GM06990 (cell line): ENCODE results near the gene STAT1.

Experiments used
- DNase-seq: peaks from one replicate; pipeline ENCODE4 v3.0.0-alpha.2; 2011; ENCODE audit not compliant: insufficient read length; ENCODE audit errors: extremely low read depth
- H3K27me3 ChIP-seq: replicated peaks from 2 replicates; pipeline ENCODE4 v1.6.0; 2011; ENCODE audit warnings: low read length; ENCODE audit not compliant: control insufficient read depth, insufficient read depth
- H3K36me3 ChIP-seq: 2 replicates; pipeline ENCODE4 v1.5.1; 2011; ENCODE audit warnings: low read length; ENCODE audit not compliant: control insufficient read depth, insufficient read depth
- H3K4me3 ChIP-seq: replicated peaks from 2 replicates; pipeline ENCODE4 v1.5.1; 2011; ENCODE audit warnings: low read depth, mild to moderate bottlenecking, control low read depth, low read length
- TF ChIP-seq, protein P1 (sequence below): IDR thresholded peaks from 2 replicates; pipeline ENCODE4 v1.5.1; 2011; ENCODE audit warnings: low read length, control low read depth, mild to moderate bottlenecking, inconsistent platforms; ENCODE audit not compliant: insufficient read depth, poor library complexity, severe bottlenecking

Gene STAT1

GRCh38 chr2:190982262-190983034, 31.5 kb downstream of the STAT1 start:
- Histone ChIP-seq H3K4me3 (no peak overlapping the region), H3K36me3 (peaks cover 63% of the 10 kb centered on the region), H3K27me3 (no peaks in the 10 kb centered on the region)
- no peak for DNase-seq
- TF ChIP-seq, protein P1, sequence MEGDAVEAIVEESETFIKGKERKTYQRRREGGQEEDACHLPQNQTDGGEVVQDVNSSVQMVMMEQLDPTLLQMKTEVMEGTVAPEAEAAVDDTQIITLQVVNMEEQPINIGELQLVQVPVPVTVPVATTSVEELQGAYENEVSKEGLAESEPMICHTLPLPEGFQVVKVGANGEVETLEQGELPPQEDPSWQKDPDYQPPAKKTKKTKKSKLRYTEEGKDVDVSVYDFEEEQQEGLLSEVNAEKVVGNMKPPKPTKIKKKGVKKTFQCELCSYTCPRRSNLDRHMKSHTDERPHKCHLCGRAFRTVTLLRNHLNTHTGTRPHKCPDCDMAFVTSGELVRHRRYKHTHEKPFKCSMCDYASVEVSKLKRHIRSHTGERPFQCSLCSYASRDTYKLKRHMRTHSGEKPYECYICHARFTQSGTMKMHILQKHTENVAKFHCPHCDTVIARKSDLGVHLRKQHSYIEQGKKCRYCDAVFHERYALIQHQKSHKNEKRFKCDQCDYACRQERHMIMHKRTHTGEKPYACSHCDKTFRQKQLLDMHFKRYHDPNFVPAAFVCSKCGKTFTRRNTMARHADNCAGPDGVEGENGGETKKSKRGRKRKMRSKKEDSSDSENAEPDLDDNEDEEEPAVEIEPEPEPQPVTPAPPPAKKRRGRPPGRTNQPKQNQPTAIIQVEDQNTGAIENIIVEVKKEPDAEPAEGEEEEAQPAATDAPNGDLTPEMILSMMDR: no peak

DNA sequence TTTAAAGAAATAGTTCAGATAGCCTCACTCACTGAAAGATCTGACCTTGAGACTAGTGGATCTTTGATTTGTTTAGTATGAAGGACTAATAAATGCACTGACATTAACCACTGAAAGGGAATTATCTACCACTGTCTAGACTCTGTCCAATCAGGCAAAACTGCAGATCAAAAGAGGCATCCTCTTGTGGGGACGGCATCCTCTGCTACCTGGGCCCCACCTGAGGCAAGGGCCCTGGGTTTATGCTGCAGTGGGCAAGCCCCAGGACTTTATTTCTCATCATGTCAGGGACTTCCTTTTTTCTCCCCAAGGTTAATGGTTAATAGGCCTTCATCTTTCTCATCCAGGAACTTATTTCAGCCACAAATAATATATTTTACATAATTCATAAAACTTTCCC, 32.2 kb downstream of the STAT1 start:
- Histone ChIP-seq H3K27me3 (no peaks in the 10 kb centered on the region), H3K36me3 (peaks cover 59% of the 10 kb centered on the region), H3K4me3 (no peak overlapping the region)
- no peak for DNase-seq
- TF ChIP-seq, protein P1: no peak

GRCh38 chr2:190981333-190981732, 32.6 kb downstream of the STAT1 start:
- Histone ChIP-seq H3K27me3 (no peaks in the 10 kb centered on the region), H3K36me3 (peaks cover 59% of the 10 kb centered on the region), H3K4me3 (no peak overlapping the region)
- DNase-seq: no peak
- TF ChIP-seq, protein P1: no peak

- Histone ChIP-seq H3K4me3 (no peak overlapping the region), H3K27me3 (no peaks in the 10 kb centered on the region), H3K36me3 (peaks cover 58% of the 10 kb centered on the region)
- TF ChIP-seq, protein P1: no peak
- no peak for DNase-seq
These were observed 33.3 kb downstream of the STAT1 start for GRCh38 chr2:190980630-190981209.

DNA sequence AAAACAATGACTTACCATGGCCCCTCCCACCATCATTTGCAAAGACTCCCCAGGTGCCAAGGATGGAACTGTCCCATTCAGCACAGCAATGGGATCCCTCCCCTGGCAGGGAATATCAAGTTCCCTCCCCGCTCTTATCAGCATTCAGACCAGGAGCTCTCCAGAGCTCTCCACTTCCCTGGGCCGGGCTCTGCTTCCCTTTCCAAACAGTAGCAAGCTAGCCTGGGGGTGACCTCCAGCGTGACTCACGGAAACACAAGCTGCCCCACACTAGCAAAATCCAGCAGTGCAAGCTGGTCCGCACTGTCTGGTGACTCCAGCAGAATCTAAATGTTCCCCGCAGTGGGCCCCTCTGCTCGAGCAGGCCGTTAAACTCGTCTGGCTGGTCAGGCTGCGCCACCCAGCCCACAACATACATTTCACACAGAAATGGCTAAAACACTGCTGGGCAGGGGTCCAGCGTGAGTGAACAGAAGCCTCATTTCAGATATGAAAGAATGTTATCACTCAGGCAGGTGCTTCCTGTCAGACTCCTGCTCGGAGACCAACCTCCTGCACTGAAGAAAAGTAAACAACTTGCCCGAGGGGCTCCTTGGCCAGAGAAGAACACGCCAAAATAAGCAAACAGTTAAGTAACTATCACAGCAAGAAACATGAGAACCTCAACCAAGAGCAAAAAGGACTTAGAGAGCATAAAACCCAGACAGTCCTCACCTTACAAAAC, 33.9 kb downstream of the STAT1 start:
- peaks cover 55% of the 10 kb centered on the region for H3K36me3 ChIP-seq
- H3K27me3 ChIP-seq: no peaks in the 10 kb centered on the region
- no peak overlapping the region for H3K4me3 ChIP-seq
- no peak for DNase-seq
- TF ChIP-seq, protein P1: no peak
